Brain microvascular endothelial cell (primary cell): ENCODE measurements around the gene CXorf65.

Experiments used
- DNase-seq: peaks from one replicate; pipeline ENCODE4 v3.0.0-alpha.2; 2020
- H3K27ac ChIP-seq: fragments of 250-450 bp; sonication (Bioruptor Pico); 2 replicates; pipeline ENCODE4 v1.5.1; 2020; ENCODE audit warnings: mild to moderate bottlenecking, moderate library complexity
- H3K27me3 ChIP-seq: fragments of 250-450 bp; sonication (Bioruptor Pico); replicated peaks from 2 replicates; pipeline ENCODE4 v1.5.1; 2020; ENCODE audit warnings: mild to moderate bottlenecking
- H3K36me3 ChIP-seq: fragments of 250-450 bp; sonication (Bioruptor Pico); replicated peaks from 2 replicates; pipeline ENCODE4 v1.5.1; 2020; ENCODE audit warnings: mild to moderate bottlenecking
- H3K4me3 ChIP-seq: 2 replicates; pipeline ENCODE4 v1.5.1; 2011; ENCODE audit warnings: low read depth, mild to moderate bottlenecking, control low read depth, low read length, moderate library complexity
- CTCF ChIP-seq: IDR thresholded peaks from 2 replicates; pipeline ENCODE4 v1.5.1; 2011; ENCODE audit warnings: low read depth, mild to moderate bottlenecking, moderate library complexity, low read length, control low read depth, inconsistent platforms; ENCODE audit errors: missing control alignments
- in situ Hi-C: cut with HindIII; loops from 2 replicates; pipeline ENCODE4 v1.10.0; 2017; ENCODE audit warnings: low sequenced_read_pairs, low pct_ligation_motif_present

The CXorf65 gene

GRCh38 chrX:71106427-71106826 is at the start of gene CXorf65:
Gene CXorf65 (minus strand): TSS chrX:71106740. CDS start chrX:71106556, 184 bp downstream.
- H3K36me3 ChIP-seq: no peaks in the 10 kb centered on the region
- H3K27ac ChIP-seq: no peak within 1 kb of the TSS
- in situ Hi-C loops: no loop called here
- no peak for DNase-seq
- no peak for TF ChIP-seq CTCF
- no peak within 1 kb of the TSS for H3K4me3 ChIP-seq
- no peaks in the 10 kb centered on the region for H3K27me3 ChIP-seq

GRCh38 chrX:71154641-71155040 is 48.1 kb upstream of the CXorf65 start:
- TF ChIP-seq CTCF: no peak
- no peak overlapping the region for H3K27ac ChIP-seq
- H3K36me3 ChIP-seq: no peaks in the 10 kb centered on the region
- no peak overlapping the region for H3K4me3 ChIP-seq
- DNase-seq: no peak
- in situ Hi-C loops: no loop called here
- no peaks in the 10 kb centered on the region for H3K27me3 ChIP-seq

GRCh38 chrX:71154196-71154595 is 47.7 kb upstream of the CXorf65 start:
- no peak for TF ChIP-seq CTCF
- no peak for DNase-seq
- in situ Hi-C loops: no loop called here
- Histone ChIP-seq H3K36me3 (no peaks in the 10 kb centered on the region), H3K27me3 (no peaks in the 10 kb centered on the region), H3K4me3 (no peak overlapping the region), H3K27ac (no peak overlapping the region)

- no peak overlapping the region for H3K4me3 ChIP-seq
- H3K27ac ChIP-seq: no peak overlapping the region
- TF ChIP-seq CTCF: no peak
- no peak for DNase-seq
- in situ Hi-C loops: no loop called here
- no peaks in the 10 kb centered on the region for H3K36me3 ChIP-seq
- no peaks in the 10 kb centered on the region for H3K27me3 ChIP-seq
These were observed 44.8 kb upstream of the CXorf65 start for GRCh38 chrX:71151366-71151765.

GRCh38 chrX:71148278-71148663 is 41.7 kb upstream of the CXorf65 start:
- Histone ChIP-seq H3K36me3 (no peaks in the 10 kb centered on the region), H3K27me3 (no peaks in the 10 kb centered on the region), H3K27ac (no peak overlapping the region), H3K4me3 (no peak overlapping the region)
- DNase-seq: no peak
- no peak for TF ChIP-seq CTCF
- in situ Hi-C loops: no loop called here

GRCh38 chrX:71147496-71148277 is 41.1 kb upstream of the CXorf65 start:
- no peak overlapping the region for H3K27ac ChIP-seq

More at GRCh38 chrX:71147496-71148277, 41.1 kb upstream of the CXorf65 start:
- DNase-seq: no peak
- no peak for TF ChIP-seq CTCF
- H3K27me3 ChIP-seq: no peaks in the 10 kb centered on the region
- no peaks in the 10 kb centered on the region for H3K36me3 ChIP-seq
- in situ Hi-C loops: no loop called here
- no peak overlapping the region for H3K4me3 ChIP-seq
